GM12878 (cell line): Measurements from ENCODE around the gene IKZF1. TPM values are rescaled to one million over a fixed set of nuclear protein-coding genes. Genes with fewer than 3 reads are reported as not detected.

Experiments used
- ESRRA ChIP-seq: IDR thresholded peaks from 2 replicates; pipeline ENCODE4 v1.6.1; 2012; ENCODE audit warnings: mild to moderate bottlenecking, low read length, improper control_type of control experiment
- FOS ChIP-seq: IDR thresholded peaks from 3 replicates; pipeline ENCODE4 v1.6.1; 2011; ENCODE audit warnings: borderline replicate concordance; ENCODE audit not compliant: insufficient read length; ENCODE audit errors: extremely low read depth
- MEF2B ChIP-seq: fragments of 450-650 bp; IDR thresholded peaks from 2 replicates; pipeline ENCODE4 v1.6.1; 2018; ENCODE audit warnings: mild to moderate bottlenecking, moderate library complexity; ENCODE audit not compliant: partially characterized antibody, poor library complexity, severe bottlenecking
- NFXL1 ChIP-seq: fragments of 450-650 bp; IDR thresholded peaks from 2 replicates; pipeline ENCODE4 v1.6.1; 2017; ENCODE audit warnings: antibody characterized with exemption, mild to moderate bottlenecking, borderline replicate concordance
- STAT1 ChIP-seq: fragments of 450-650 bp; conservative IDR thresholded peaks from 2 replicates; pipeline ENCODE4 v1.6.1; 2014; ENCODE audit warnings: antibody characterized with exemption, mild to moderate bottlenecking
- ZNF24 ChIP-seq: fragments of 450-650 bp; IDR thresholded peaks from 2 replicates; pipeline ENCODE4 v1.6.1; 2017; ENCODE audit warnings: antibody characterized with exemption, mild to moderate bottlenecking
- polyA plus RNA-seq, 11 experiments: library from polyadenylated mRNA; depleted of rRNA in 4 of 11; unstranded in 6 of 11; stranded (reverse) in 5 of 11; fragments of >200 nt; fragmentation: Nextera tagmentation in 4 of 11; fragmentation: Illumina TruSeq in 1 of 11; extraction: Ambion mirVana in 4 of 11; extraction: Trizol in 1 of 11; gene quantifications; 1 replicate in 1 of 11; 2 replicates in 10 of 11; pipeline versions ENCODE4 v1.2.1 to v1.2.3, GENCODE V29; 2011 to 2016; ENCODE audit warnings: inconsistent platforms in 2 of 11, missing spikeins in 2 of 11, low read depth in 1 of 11
- total RNA-seq, 4 experiments: library from RNA; depleted of rRNA in 3 of 4; stranded (reverse); fragments of >200 nt in 3 of 4; fragmentation: Illumina TruSeq in 1 of 4; extraction: Trizol in 1 of 4; gene quantifications; 2 replicates each; pipeline versions ENCODE4 v1.2.1 to v1.2.3, GENCODE V29; 2013 to 2021
- TF ChIP-seq, protein P1 (sequence below): fragments of 150-350 bp; IDR thresholded peaks from 2 replicates; pipeline ENCODE4 v1.6.1; 2016; ENCODE audit warnings: low read depth, low read length
- TF ChIP-seq, protein P2 (sequence below): IDR thresholded peaks from 2 replicates; pipeline ENCODE4 v1.6.1; 2012; ENCODE audit warnings: low read depth, low read length, improper control_type of control experiment
- TF ChIP-seq, protein P3 (sequence below): fragments of 450-650 bp; IDR thresholded peaks from 2 replicates; pipeline ENCODE4 v1.6.1; 2014; ENCODE audit warnings: mild to moderate bottlenecking
- TF ChIP-seq, protein P4 (sequence below): fragments of 450-650 bp; formaldehyde crosslinking; IDR thresholded peaks from 2 replicates; pipeline ENCODE4 v1.5.0; 2022; ENCODE audit warnings: mild to moderate bottlenecking, missing genetic modification characterization
- TF ChIP-seq, protein P5 (sequence below): fragments of 450-650 bp; IDR thresholded peaks from 2 replicates; pipeline ENCODE4 v1.6.1; 2018; ENCODE audit warnings: mild to moderate bottlenecking, low read depth, moderate library complexity; ENCODE audit not compliant: partially characterized antibody
- TF ChIP-seq, protein P6 (sequence below): IDR thresholded peaks from 2 replicates; pipeline ENCODE4 v1.6.1; 2012; ENCODE audit warnings: mild to moderate bottlenecking, low read depth, low read length

Gene IKZF1
- total and polyA plus RNA-seq, 10 of the 15 experiments (the other 5 are each of a cell fraction or from before 2014, with no cell fraction given), result 27.2 to 125 (median 71.6) TPM

DNA sequence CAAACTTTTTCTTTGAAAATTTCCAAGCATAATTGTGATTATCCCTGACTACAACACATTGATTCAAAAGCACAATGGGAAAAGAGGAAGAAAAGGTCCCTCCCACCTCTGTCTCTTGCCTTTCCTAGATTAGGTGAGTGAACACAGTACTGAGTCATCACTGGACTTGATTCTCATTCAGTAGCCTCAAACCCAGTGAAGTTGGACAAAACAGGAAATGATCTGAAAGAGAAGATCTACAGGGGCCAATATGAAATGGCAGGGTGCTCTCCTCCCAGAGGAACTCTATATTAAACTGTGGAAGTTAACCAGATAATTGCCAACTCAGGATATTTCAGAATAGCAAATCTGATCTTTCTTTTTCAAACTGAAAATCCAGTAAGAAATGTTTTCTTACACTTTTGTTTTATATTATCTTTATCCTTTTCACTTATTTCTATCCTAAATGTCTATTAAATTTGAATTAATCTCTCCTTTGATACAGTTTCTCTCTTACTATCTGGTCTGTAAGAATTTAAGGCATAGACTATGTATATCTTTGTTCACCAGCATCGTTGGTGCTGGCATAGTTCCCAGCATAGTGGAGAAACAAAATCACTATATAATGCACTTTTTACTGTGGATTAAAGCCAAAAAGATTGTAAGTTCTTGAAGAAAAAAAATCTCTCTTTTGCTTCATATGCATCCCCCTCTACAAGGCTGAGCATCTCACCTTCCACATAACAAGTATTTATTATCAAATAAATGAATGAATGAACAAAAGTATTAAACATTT, 41.4 kb upstream of the IKZF1 start (continued):
- TF ChIP-seq, protein P1, sequence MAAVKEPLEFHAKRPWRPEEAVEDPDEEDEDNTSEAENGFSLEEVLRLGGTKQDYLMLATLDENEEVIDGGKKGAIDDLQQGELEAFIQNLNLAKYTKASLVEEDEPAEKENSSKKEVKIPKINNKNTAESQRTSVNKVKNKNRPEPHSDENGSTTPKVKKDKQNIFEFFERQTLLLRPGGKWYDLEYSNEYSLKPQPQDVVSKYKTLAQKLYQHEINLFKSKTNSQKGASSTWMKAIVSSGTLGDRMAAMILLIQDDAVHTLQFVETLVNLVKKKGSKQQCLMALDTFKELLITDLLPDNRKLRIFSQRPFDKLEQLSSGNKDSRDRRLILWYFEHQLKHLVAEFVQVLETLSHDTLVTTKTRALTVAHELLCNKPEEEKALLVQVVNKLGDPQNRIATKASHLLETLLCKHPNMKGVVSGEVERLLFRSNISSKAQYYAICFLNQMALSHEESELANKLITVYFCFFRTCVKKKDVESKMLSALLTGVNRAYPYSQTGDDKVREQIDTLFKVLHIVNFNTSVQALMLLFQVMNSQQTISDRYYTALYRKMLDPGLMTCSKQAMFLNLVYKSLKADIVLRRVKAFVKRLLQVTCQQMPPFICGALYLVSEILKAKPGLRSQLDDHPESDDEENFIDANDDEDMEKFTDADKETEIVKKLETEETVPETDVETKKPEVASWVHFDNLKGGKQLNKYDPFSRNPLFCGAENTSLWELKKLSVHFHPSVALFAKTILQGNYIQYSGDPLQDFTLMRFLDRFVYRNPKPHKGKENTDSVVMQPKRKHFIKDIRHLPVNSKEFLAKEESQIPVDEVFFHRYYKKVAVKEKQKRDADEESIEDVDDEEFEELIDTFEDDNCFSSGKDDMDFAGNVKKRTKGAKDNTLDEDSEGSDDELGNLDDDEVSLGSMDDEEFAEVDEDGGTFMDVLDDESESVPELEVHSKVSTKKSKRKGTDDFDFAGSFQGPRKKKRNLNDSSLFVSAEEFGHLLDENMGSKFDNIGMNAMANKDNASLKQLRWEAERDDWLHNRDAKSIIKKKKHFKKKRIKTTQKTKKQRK, result no peak
- TF ChIP-seq, protein P2, sequence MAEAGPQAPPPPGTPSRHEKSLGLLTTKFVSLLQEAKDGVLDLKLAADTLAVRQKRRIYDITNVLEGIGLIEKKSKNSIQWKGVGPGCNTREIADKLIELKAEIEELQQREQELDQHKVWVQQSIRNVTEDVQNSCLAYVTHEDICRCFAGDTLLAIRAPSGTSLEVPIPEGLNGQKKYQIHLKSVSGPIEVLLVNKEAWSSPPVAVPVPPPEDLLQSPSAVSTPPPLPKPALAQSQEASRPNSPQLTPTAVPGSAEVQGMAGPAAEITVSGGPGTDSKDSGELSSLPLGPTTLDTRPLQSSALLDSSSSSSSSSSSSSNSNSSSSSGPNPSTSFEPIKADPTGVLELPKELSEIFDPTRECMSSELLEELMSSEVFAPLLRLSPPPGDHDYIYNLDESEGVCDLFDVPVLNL, result no peak
- TF ChIP-seq STAT1, result no peak
- TF ChIP-seq, protein P3, sequence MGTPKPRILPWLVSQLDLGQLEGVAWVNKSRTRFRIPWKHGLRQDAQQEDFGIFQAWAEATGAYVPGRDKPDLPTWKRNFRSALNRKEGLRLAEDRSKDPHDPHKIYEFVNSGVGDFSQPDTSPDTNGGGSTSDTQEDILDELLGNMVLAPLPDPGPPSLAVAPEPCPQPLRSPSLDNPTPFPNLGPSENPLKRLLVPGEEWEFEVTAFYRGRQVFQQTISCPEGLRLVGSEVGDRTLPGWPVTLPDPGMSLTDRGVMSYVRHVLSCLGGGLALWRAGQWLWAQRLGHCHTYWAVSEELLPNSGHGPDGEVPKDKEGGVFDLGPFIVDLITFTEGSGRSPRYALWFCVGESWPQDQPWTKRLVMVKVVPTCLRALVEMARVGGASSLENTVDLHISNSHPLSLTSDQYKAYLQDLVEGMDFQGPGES, result no peak
- TF ChIP-seq FOS, result no peak
- TF ChIP-seq MEF2B, result no peak
- no peak for TF ChIP-seq NFXL1
- TF ChIP-seq, protein P4, sequence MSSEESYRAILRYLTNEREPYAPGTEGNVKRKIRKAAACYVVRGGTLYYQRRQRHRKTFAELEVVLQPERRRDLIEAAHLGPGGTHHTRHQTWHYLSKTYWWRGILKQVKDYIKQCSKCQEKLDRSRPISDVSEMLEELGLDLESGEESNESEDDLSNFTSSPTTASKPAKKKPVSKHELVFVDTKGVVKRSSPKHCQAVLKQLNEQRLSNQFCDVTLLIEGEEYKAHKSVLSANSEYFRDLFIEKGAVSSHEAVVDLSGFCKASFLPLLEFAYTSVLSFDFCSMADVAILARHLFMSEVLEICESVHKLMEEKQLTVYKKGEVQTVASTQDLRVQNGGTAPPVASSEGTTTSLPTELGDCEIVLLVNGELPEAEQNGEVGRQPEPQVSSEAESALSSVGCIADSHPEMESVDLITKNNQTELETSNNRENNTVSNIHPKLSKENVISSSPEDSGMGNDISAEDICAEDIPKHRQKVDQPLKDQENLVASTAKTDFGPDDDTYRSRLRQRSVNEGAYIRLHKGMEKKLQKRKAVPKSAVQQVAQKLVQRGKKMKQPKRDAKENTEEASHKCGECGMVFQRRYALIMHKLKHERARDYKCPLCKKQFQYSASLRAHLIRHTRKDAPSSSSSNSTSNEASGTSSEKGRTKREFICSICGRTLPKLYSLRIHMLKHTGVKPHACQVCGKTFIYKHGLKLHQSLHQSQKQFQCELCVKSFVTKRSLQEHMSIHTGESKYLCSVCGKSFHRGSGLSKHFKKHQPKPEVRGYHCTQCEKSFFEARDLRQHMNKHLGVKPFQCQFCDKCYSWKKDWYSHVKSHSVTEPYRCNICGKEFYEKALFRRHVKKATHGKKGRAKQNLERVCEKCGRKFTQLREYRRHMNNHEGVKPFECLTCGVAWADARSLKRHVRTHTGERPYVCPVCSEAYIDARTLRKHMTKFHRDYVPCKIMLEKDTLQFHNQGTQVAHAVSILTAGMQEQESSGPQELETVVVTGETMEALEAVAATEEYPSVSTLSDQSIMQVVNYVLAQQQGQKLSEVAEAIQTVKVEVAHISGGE (CRISPR knock-in tag), result no peak
- TF ChIP-seq ESRRA, result no peak
- TF ChIP-seq, protein P5, sequence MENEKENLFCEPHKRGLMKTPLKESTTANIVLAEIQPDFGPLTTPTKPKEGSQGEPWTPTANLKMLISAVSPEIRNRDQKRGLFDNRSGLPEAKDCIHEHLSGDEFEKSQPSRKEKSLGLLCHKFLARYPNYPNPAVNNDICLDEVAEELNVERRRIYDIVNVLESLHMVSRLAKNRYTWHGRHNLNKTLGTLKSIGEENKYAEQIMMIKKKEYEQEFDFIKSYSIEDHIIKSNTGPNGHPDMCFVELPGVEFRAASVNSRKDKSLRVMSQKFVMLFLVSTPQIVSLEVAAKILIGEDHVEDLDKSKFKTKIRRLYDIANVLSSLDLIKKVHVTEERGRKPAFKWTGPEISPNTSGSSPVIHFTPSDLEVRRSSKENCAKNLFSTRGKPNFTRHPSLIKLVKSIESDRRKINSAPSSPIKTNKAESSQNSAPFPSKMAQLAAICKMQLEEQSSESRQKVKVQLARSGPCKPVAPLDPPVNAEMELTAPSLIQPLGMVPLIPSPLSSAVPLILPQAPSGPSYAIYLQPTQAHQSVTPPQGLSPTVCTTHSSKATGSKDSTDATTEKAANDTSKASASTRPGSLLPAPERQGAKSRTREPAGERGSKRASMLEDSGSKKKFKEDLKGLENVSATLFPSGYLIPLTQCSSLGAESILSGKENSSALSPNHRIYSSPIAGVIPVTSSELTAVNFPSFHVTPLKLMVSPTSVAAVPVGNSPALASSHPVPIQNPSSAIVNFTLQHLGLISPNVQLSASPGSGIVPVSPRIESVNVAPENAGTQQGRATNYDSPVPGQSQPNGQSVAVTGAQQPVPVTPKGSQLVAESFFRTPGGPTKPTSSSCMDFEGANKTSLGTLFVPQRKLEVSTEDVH, result no peak
- no peak for TF ChIP-seq ZNF24
- TF ChIP-seq, protein P6, sequence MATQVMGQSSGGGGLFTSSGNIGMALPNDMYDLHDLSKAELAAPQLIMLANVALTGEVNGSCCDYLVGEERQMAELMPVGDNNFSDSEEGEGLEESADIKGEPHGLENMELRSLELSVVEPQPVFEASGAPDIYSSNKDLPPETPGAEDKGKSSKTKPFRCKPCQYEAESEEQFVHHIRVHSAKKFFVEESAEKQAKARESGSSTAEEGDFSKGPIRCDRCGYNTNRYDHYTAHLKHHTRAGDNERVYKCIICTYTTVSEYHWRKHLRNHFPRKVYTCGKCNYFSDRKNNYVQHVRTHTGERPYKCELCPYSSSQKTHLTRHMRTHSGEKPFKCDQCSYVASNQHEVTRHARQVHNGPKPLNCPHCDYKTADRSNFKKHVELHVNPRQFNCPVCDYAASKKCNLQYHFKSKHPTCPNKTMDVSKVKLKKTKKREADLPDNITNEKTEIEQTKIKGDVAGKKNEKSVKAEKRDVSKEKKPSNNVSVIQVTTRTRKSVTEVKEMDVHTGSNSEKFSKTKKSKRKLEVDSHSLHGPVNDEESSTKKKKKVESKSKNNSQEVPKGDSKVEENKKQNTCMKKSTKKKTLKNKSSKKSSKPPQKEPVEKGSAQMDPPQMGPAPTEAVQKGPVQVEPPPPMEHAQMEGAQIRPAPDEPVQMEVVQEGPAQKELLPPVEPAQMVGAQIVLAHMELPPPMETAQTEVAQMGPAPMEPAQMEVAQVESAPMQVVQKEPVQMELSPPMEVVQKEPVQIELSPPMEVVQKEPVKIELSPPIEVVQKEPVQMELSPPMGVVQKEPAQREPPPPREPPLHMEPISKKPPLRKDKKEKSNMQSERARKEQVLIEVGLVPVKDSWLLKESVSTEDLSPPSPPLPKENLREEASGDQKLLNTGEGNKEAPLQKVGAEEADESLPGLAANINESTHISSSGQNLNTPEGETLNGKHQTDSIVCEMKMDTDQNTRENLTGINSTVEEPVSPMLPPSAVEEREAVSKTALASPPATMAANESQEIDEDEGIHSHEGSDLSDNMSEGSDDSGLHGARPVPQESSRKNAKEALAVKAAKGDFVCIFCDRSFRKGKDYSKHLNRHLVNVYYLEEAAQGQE, result no peak
